GM19099 (cell line): ENCODE measurements around the gene SKOR1.

Experiments
- POLR2A ChIP-seq: IDR thresholded peaks from 3 replicates; pipeline ENCODE4 v1.6.1; 2011; ENCODE audit warnings: low read depth; ENCODE audit not compliant: insufficient read length; ENCODE audit errors: extremely low read depth

The SKOR1 gene

DNA sequence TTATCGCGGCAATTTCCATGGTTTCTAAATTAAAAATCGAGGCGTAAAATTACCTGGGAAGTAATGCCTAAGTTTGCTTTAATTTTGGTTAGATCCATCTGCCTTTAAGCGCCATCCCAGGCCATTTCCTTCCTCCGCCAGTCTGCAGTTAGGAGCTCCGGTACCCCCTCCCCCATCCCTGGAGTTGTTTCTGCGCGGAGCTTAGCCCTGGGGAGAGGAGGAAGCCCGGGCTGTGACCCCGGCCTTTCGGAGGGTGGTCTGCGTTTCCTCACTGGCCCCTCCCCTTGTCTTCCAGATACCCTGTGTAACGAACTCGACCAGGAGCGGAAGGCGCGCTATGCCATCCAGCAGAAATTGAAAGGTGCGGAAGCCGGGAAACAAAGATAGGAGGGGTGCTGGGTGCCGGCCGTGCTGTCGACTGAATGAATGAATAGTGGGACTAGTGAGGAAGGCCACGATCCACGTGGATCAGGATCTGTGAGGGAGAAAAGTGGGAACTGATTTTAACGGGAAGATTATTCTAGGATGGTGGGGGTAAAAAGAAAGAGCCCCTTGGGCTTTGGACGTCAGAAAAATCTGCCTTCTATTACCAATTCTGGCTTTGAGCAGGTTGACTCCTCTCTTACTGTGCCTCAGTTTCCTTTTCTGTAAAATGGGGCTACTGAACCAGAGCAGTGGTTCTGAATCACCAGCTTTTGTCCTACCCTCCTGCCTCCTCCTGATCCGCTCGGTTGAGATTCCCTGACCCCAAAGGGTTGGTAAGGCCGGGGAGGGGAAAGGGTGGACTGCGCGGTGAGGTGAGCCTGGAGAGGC lies 7.8 kb downstream of the SKOR1 start:
- no peak for TF ChIP-seq POLR2A

DNA sequence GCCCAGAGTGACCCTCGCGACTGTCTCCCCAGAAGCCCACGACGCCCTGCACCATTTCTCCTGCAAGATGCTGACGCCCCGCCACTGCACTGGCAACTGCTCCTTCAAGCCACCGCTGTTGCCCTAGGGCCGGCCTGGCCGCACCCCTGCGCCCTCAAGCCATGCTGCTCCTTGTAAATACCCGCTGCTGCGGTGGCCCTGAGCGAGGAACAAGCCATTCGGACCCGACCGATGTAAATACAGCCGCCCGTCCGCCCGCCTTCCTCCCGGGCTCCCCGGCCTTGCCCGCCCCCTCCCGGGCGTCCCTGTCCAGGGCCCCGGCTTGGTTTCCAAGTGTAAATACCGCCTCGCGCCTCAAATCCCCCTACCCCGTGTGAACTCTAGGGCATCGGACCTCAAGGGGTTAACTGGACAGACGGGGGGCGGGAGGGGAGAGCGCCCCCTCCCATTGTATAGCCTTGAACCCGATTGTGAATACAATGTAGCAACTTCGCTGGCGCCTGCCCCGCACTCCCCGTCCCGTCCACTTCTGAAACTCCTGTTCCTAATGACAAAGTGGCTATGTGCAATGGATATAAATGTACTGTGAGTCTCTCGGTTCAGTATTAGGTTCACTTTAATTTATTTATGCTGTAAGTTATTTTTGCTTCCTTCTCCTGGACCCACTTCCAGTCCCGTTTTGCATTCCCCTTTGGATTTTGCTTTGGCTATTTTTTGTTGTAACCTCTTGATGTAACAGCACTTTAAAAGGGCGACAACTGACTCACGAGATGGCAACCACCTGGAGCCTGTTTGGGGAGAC lies 8.6 kb downstream of the SKOR1 start:
- TF ChIP-seq POLR2A, result no peak

DNA sequence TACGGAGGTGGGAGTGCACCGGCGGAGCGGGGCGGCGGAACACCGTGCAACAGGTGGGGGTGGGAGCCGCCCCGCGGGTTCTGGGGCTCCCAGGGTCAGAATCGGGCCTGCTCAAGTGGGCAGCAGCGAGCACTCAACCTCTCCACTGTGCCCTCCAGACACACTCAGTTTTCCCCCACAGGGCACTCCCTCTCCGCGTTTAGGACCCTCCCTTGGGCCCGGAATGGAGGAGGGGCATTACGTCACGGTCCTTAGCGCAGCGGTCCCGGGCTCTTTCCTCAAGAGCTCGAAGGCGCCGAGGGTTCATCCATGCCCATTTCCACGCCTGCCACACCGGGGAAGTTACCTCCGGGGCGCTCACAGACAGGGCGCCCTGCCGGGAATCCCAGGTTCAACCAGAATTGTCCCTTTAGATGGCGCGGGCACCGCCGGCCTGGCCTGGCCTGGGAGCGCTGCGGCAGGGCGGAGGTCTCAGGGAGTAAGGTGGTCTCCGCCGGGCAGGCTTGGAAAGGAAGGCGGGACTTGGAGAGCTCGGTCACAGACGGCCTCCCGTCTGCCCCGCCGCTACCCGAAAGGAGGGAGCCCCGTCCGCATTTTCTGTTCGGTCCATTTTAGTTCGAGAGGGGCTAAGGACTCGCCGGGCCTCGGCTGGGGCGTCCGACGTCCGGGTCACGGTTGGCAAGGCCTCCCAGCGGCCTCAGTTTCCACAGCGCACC lies 9.4 kb downstream of the SKOR1 start:
- no peak for TF ChIP-seq POLR2A

DNA sequence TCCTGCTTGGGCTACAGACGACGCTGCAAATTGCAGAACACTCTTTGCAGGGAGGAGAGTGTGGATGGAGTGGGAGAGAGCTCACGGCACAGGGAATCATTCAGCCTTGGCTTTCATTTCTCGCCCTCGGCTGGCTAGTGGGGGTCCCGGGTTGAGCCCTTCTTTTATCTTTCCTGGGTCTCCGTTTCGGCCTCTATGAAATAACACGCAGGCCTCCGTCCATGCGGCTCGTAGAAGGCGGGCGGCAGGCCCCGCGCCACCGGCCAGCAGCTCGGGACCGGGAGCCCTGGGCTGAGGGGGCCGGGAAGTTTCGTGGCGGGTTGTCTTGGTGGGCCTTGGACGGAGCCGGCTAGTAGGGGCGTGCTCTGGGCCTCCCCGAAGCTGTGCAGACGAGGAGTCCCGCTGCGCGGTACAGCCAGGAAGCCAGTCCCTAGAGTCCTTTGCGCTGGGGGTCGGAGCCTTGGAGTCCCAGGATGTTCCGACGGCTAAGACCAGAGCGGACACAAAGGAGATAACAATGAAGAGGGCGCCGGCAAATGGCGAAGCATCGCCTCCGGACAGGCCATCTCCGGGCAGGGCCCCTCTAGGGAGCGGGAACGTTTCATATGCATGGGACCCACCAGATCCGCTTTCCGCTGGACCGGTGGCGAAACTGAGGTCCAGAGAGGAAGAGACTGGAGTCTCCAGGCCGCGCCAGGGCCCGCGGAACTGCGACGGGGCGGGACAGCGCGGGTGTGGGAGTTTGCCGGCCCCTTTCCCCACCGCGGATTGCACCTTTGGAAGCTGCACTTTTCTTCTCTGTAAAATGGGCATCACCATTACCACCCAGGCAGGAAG lies 10.2 kb downstream of the SKOR1 start:
- TF ChIP-seq POLR2A, result no peak

DNA sequence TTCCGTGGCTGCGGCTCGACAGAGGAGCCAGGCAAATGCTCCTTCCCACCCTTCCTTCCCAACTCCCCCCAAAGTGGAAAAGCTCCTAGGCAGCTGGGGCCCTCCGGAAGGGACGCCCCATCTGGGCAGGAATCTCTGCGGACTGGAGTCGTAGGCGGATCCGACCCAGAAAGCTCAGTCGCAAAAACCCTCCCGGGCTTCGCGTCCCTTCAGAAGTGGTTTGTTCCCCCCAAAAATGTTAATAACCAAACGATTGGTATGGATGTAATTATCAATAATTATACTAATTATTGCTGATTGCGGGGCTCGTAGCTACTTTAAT lies 10.8 kb downstream of the SKOR1 start:
- no peak for TF ChIP-seq POLR2A

DNA sequence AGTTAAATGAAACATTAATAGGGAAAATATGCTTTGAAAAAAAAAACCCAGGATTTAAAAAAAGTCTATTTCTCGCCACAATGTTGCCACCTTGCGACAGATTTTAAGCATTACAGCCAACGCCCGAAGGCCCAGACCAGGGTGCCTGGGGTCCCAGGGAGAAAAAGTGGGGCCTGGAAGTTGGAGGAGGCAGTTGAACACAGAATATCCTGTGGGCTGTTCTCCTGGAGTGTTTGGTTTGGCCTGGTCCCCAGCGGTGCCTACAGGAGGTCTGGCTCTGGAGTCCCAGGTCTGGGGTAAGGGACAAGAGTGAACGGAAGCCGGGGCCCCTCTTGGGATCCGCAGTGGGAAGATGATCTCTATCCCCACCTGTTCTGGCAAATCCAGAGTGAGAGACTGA lies 11.2 kb downstream of the SKOR1 start:
- TF ChIP-seq POLR2A, result no peak

- no peak for TF ChIP-seq POLR2A
Measured at GRCh38 chr15:67836955-67837354, 11.6 kb downstream of the SKOR1 start.

DNA sequence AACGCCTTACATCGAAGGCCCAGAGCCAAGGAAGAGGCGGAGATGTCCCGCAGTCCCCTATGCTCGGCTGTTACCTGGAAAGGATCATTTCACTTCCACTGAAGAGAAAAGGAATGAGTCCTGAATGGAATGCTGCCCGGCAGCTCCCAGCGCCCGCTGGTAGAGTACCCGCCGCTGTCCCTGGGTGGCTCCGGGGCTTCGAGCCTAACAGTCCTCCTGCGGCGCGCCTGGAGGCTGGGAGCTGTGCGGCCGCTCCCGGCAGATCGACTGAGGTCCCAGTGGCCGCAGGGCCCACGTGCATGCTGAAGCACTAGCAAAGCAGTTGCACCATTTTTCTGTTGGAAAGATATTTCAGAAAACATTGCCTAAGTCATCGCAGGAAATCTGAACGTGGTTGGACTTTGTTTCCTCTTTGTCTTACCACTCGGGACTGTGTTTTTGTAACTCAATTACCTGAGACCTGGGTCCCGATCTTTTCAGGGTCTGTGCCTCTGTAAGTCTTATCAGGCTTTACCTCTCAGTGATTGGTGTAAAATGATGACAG lies 13.6 kb downstream of the SKOR1 start:
- no peak for TF ChIP-seq POLR2A

GRCh38 chr15:67839499-67839928 lies 14.2 kb downstream of the SKOR1 start:
- no peak for TF ChIP-seq POLR2A

DNA sequence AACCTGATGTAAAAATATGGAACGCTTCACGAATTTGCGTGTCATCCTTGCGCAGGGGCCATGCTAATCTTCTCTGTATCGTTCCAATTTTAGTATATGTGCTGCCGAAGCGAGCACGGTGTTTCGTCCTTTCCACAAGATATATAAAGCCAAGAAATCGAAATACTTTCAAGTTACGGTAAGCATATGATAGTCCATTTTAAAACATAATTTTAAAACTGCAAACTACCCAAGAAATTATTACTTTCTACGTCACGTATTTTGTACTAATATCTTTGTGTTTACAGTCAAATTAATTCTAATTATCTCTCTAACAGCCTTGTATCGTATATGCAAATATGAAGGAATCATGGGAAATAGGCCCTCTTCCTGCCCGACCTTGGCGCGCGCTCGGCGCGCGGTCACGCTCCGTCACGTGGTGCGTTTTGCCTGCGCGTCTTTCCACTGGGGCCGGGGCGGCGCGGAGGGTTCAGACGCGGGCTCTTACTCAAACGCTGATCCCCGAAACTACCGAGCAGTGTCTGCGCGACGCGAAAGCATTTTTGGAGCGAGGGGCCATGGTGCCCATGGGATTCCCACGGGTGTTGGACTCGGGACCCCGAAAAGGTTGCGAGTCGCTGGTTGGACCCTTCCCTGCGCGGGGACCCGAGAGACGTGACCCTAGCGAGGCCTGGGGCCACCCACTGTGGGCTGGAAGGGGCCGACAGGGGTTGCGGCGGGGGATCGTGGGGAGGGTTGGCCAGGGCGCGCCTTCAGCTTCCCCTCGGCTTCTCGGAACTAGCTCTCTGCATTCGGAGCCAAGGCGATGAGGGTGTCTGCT lies 14.8 kb downstream of the SKOR1 start, which contains the start of gene RNU6-1:
TSS of gene RNU6-1 (minus strand) at position 117 of the 820 bp plus-strand sequence.
- peak; percentile 93 for TF ChIP-seq POLR2A

GRCh38 chr15:67840749-67841512 lies 15.6 kb downstream of the SKOR1 start:
- no peak for TF ChIP-seq POLR2A

DNA sequence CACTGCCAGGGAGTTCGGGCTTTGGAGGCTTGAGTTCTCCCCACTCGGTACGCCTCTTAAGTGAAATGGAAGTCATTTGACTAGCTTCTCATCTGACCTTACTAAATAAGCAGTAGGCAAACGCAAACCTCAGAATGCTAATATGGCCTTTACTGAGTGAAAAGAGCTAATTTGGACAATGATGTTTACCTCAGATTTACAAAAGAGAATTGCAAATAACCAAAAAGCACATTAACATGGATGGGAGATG lies 16.1 kb downstream of the SKOR1 start:
- TF ChIP-seq POLR2A, result no peak

GRCh38 chr15:67843092-67843501 lies 17.8 kb downstream of the SKOR1 start:
- TF ChIP-seq POLR2A, result no peak

DNA sequence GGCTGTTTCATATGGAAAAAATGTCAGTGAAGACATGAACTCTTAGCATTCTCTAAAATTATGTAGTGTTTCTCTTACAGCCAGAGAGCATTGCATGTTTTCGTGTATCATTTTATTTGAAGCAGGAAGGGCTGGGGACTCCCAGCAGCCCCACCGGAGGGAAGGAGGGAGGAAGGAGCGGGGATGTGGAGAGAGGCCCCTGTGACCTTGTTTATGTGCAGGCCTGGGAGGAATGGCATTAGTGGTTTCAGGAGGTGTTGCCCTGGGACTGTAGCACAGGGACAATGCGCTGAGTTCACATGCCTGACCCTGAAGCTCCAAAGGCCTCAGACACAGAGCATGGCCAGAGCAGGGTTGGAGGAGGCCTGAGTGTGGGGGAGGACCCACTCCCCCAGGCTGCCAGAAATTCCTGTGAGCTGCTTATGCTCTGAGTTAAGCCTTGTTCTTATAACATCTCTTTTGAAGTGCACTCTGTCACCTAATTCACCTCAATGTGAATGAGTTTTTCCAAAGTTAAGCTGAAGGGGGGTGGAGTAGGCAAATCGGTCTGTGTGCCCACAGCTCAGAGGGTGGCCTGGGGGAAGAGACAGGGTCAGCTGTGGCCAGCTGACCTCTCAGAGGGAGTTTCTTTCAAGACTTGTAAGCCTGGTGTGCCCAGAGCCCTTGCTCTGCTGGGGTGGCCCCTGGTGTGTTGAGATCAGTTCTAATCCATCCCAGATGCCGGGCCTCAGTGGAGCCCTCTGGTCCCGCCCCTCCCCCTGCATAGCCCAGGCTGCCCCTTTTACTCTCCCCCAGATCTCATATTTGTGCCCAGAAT lies 18.5 kb downstream of the SKOR1 start:
- no peak for TF ChIP-seq POLR2A
